GM12878 (cell line): Measurements from ENCODE around the gene RBM10. TPM values are rescaled to one million over a fixed set of nuclear protein-coding genes. Genes with fewer than 3 reads are reported as not detected.

ENCODE experiments used
- ATF7 ChIP-seq: fragments of 450-650 bp; IDR thresholded peaks from 2 replicates; pipeline ENCODE4 v1.6.1; 2016; ENCODE audit warnings: low read depth, mild to moderate bottlenecking
- CHD1 ChIP-seq: IDR thresholded peaks from 2 replicates; pipeline ENCODE4 v1.6.1; 2012; ENCODE audit warnings: low read depth, low read length, improper control_type of control experiment
- CHD4 ChIP-seq: fragments of 200-600 bp; sonication (generic); IDR thresholded peaks from 2 replicates; pipeline ENCODE4 v1.6.1; 2016; ENCODE audit warnings: mild to moderate bottlenecking
- EGR1 ChIP-seq, 2 experiments: IDR thresholded peaks; 1 replicate in 1 of 2; 2 replicates in 1 of 2; pipeline ENCODE4 v1.6.1; 2011 to 2012; ENCODE audit warnings: low read depth in 2 of 2, low read length in 2 of 2, borderline replicate concordance in 1 of 2, mild to moderate bottlenecking in 1 of 2, moderate library complexity in 1 of 2
- ESRRA ChIP-seq: IDR thresholded peaks from 2 replicates; pipeline ENCODE4 v1.6.1; 2012; ENCODE audit warnings: mild to moderate bottlenecking, low read length, improper control_type of control experiment
- IRF4 ChIP-seq: IDR thresholded peaks from 2 replicates; pipeline ENCODE4 v1.6.1; 2011; ENCODE audit warnings: low read depth, low read length
- KDM1A ChIP-seq: fragments of 200-600 bp; sonication (generic); IDR thresholded peaks from 2 replicates; pipeline ENCODE4 v1.6.1; 2016; ENCODE audit warnings: borderline replicate concordance
- MTA3 ChIP-seq: IDR thresholded peaks from 2 replicates; pipeline ENCODE4 v1.6.1; 2012; ENCODE audit warnings: low read length, inconsistent platforms, borderline replicate concordance
- RCOR1 ChIP-seq: conservative IDR thresholded peaks from 2 replicates; pipeline ENCODE4 v1.6.1; 2012; ENCODE audit warnings: low read depth, low read length, improper control_type of control experiment
- STAT1 ChIP-seq: fragments of 450-650 bp; conservative IDR thresholded peaks from 2 replicates; pipeline ENCODE4 v1.6.1; 2014; ENCODE audit warnings: antibody characterized with exemption, mild to moderate bottlenecking
- ZNF24 ChIP-seq: fragments of 450-650 bp; IDR thresholded peaks from 2 replicates; pipeline ENCODE4 v1.6.1; 2017; ENCODE audit warnings: antibody characterized with exemption, mild to moderate bottlenecking
- ZNF384 ChIP-seq: IDR thresholded peaks from 2 replicates; pipeline ENCODE4 v1.6.1; 2012; ENCODE audit warnings: low read depth, mild to moderate bottlenecking, low read length, improper control_type of control experiment, borderline replicate concordance
- polyA plus RNA-seq, 11 experiments: library from polyadenylated mRNA; depleted of rRNA in 4 of 11; unstranded in 6 of 11; stranded (reverse) in 5 of 11; fragments of >200 nt; fragmentation: Nextera tagmentation in 4 of 11; fragmentation: Illumina TruSeq in 1 of 11; extraction: Ambion mirVana in 4 of 11; extraction: Trizol in 1 of 11; gene quantifications; 1 replicate in 1 of 11; 2 replicates in 10 of 11; pipeline versions ENCODE4 v1.2.1 to v1.2.3, GENCODE V29; 2011 to 2016; ENCODE audit warnings: inconsistent platforms in 2 of 11, missing spikeins in 2 of 11, low read depth in 1 of 11
- total RNA-seq, 4 experiments: library from RNA; depleted of rRNA in 3 of 4; stranded (reverse); fragments of >200 nt in 3 of 4; fragmentation: Illumina TruSeq in 1 of 4; extraction: Trizol in 1 of 4; gene quantifications; 2 replicates each; pipeline versions ENCODE4 v1.2.1 to v1.2.3, GENCODE V29; 2013 to 2021
- TF ChIP-seq, protein P1 (sequence below): fragments of 150-350 bp; IDR thresholded peaks from 2 replicates; pipeline ENCODE4 v1.6.1; 2014; ENCODE audit warnings: mild to moderate bottlenecking, low read depth, low read length
- TF ChIP-seq, protein P2 (sequence below): fragments of 450-650 bp; conservative IDR thresholded peaks from 2 replicates; pipeline ENCODE4 v1.6.1; 2017; ENCODE audit warnings: mild to moderate bottlenecking, moderate library complexity
- TF ChIP-seq, protein P3 (sequence below): fragments of 450-650 bp; IDR thresholded peaks from 2 replicates; pipeline ENCODE4 v1.6.1; 2018; ENCODE audit warnings: borderline replicate concordance, mild to moderate bottlenecking; ENCODE audit not compliant: partially characterized antibody

Gene RBM10
- total and polyA plus RNA-seq, 10 of the 15 experiments (the other 5 are each of a cell fraction or from before 2014, with no cell fraction given) = 1.4 to 60.0 (median 29.8) TPM

- TF ChIP-seq EGR1 (IDR thresholded peaks at IDR 0.05; ENCODE audit: borderline replicate concordance in 1 of 2, low read depth in 2 of 2, low read length in 2 of 2) (peak in 1 of 2 experiments; percentile 29; a peak in 1 of 3 replicates), STAT1 (no peak), ZNF24 (no peak), IRF4 (no peak), ATF7 (no peak), CHD1 (peak; percentile 45; the same call in 1 of the 2 replicates), ZNF384 (peak; percentile 78), MTA3 (no peak), CHD4 (no peak), KDM1A (no peak), ESRRA (no peak), RCOR1 (no peak)
- TF ChIP-seq, protein P1, sequence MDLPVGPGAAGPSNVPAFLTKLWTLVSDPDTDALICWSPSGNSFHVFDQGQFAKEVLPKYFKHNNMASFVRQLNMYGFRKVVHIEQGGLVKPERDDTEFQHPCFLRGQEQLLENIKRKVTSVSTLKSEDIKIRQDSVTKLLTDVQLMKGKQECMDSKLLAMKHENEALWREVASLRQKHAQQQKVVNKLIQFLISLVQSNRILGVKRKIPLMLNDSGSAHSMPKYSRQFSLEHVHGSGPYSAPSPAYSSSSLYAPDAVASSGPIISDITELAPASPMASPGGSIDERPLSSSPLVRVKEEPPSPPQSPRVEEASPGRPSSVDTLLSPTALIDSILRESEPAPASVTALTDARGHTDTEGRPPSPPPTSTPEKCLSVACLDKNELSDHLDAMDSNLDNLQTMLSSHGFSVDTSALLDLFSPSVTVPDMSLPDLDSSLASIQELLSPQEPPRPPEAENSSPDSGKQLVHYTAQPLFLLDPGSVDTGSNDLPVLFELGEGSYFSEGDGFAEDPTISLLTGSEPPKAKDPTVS = no peak
- TF ChIP-seq, protein P2, sequence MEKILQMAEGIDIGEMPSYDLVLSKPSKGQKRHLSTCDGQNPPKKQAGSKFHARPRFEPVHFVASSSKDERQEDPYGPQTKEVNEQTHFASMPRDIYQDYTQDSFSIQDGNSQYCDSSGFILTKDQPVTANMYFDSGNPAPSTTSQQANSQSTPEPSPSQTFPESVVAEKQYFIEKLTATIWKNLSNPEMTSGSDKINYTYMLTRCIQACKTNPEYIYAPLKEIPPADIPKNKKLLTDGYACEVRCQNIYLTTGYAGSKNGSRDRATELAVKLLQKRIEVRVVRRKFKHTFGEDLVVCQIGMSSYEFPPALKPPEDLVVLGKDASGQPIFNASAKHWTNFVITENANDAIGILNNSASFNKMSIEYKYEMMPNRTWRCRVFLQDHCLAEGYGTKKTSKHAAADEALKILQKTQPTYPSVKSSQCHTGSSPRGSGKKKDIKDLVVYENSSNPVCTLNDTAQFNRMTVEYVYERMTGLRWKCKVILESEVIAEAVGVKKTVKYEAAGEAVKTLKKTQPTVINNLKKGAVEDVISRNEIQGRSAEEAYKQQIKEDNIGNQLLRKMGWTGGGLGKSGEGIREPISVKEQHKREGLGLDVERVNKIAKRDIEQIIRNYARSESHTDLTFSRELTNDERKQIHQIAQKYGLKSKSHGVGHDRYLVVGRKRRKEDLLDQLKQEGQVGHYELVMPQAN = 0 out of 2 replicates have a peak, but pooled peaks have one; percentile 21
- TF ChIP-seq, protein P3, sequence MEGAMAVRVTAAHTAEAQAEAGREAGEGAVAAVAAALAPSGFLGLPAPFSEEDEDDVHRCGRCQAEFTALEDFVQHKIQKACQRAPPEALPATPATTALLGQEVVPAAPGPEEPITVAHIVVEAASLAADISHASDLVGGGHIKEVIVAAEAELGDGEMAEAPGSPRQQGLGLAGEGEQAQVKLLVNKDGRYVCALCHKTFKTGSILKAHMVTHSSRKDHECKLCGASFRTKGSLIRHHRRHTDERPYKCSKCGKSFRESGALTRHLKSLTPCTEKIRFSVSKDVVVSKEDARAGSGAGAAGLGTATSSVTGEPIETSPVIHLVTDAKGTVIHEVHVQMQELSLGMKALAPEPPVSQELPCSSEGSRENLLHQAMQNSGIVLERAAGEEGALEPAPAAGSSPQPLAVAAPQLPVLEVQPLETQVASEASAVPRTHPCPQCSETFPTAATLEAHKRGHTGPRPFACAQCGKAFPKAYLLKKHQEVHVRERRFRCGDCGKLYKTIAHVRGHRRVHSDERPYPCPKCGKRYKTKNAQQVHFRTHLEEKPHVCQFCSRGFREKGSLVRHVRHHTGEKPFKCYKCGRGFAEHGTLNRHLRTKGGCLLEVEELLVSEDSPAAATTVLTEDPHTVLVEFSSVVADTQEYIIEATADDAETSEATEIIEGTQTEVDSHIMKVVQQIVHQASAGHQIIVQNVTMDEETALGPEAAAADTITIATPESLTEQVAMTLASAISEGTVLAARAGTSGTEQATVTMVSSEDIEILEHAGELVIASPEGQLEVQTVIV = no peak
- TF ChIP-seq, all 136 proteins: peak for 5
Observed at GRCh38 chrX:47145395-47146120, 537 bp downstream of the RBM10 start (continued).
